ENCODE data around the gene BOK. TPM values are rescaled to one million over a fixed set of nuclear protein-coding genes. Genes with fewer than 3 reads are reported as not detected.
"Not testable (repeated sequence)": the region's sequence is repeated elsewhere in the genome, so short reads cannot be mapped to it uniquely, and the experiment has no call there.

Gene BOK
- polyA plus RNA-seq, 3 donors: 0.05 TPM; not detected in 2

GRCh38 chr2:241584436-241584835 lies 25.9 kb downstream of the BOK start:
- no peaks in the 10 kb centered on the region for H3K4me1 ChIP-seq (ENCODE audit: control insufficient read depth in 1 of 2, insufficient read depth in 2 of 2, low read length in 2 of 2)
- no peak overlapping the region for H3K4me3 Mint-ChIP-seq
- H3K36me3 Mint-ChIP-seq: peaks cover 60 to 76% of the 10 kb centered on the region in 2 donors
- no peak for DNase-seq
- no peak overlapping the region for H3K4me2 ChIP-seq (replicated peaks; ENCODE audit: extremely low read depth, low read length, poor library complexity, severe bottlenecking)
- whole genome bisulfite sequencing (ENCODE audit: insufficient coverage): 96% methylated on average over 12 of the region's 12 CpGs
- H4K20me1 ChIP-seq (ENCODE audit: insufficient read depth, low read length): no peaks in the 10 kb centered on the region
- H3K27me3 Mint-ChIP-seq (ENCODE audit: low read depth in 3 of 3): no peaks in the 10 kb centered on the region
- H3K4me1 Mint-ChIP-seq: no peaks in the 10 kb centered on the region
- H3K4me3 ChIP-seq (replicated peaks in 1 of 3; ENCODE audit: low read depth in 2 of 3, low read length in 3 of 3): no peak overlapping the region
- peaks cover 40 to 78% (median 65%) of the 10 kb centered on the region in 7 donors for H3K9me3 Mint-ChIP-seq
- no peaks in the 10 kb centered on the region for H3K79me2 ChIP-seq (ENCODE audit: insufficient read depth, low read length)
- peaks cover 22 to 76% of the 10 kb centered on the region in 2 donors for H3K36me3 ChIP-seq (replicated peaks in 1 of 2; ENCODE audit: control insufficient read depth in 1 of 2, insufficient read depth in 2 of 2, low read length in 2 of 2)
- H2AFZ ChIP-seq (ENCODE audit: insufficient read depth, low read depth, low read length, poor library complexity, severe bottlenecking): no peak overlapping the region
- H3K27me3 ChIP-seq (ENCODE audit: control insufficient read depth in 2 of 2, insufficient read depth in 2 of 2, low read length in 2 of 2): no peaks in the 10 kb centered on the region
- no peak overlapping the region for H3K9ac ChIP-seq (ENCODE audit: insufficient read depth, low read length, poor library complexity, severe bottlenecking)
- H3K27ac ChIP-seq (ENCODE audit: low read depth in 1 of 2, low read length in 2 of 2): no peak overlapping the region
- TF ChIP-seq CTCF (IDR thresholded peaks at IDR 0.05): no peak
- H3K27ac Mint-ChIP-seq: no peak overlapping the region
- intact Hi-C loops (cut with micrococcal nuclease): no loop called here
- H3K9me3 ChIP-seq (replicated peaks in 1 of 2; ENCODE audit: control insufficient read depth in 1 of 2, insufficient read depth in 1 of 2, low read length in 2 of 2): peaks cover 50 to 77% of the 10 kb centered on the region in 2 donors

- Histone ChIP-seq H3K79me2 (ENCODE audit: insufficient read depth, low read length) (no peaks in the 10 kb centered on the region), H3K9me3 (replicated peaks in 1 of 2; ENCODE audit: control insufficient read depth in 1 of 2, insufficient read depth in 1 of 2, low read length in 2 of 2) (peaks cover 50 to 61% of the 10 kb centered on the region in 2 donors), H3K4me3 (replicated peaks in 1 of 3; ENCODE audit: low read depth in 2 of 3, low read length in 3 of 3) (no peak overlapping the region), H3K9ac (ENCODE audit: insufficient read depth, low read length, poor library complexity, severe bottlenecking) (no peak overlapping the region), H3K4me1 (ENCODE audit: control insufficient read depth in 1 of 2, insufficient read depth in 2 of 2, low read length in 2 of 2) (no peaks in the 10 kb centered on the region), H4K20me1 (ENCODE audit: insufficient read depth, low read length) (no peaks in the 10 kb centered on the region), H3K27ac (ENCODE audit: low read depth in 1 of 2, low read length in 2 of 2) (no peak overlapping the region), H3K27me3 (ENCODE audit: control insufficient read depth in 2 of 2, insufficient read depth in 2 of 2, low read length in 2 of 2) (no peaks in the 10 kb centered on the region), H3K4me2 (replicated peaks; ENCODE audit: extremely low read depth, low read length, poor library complexity, severe bottlenecking) (no peak overlapping the region), H3K36me3 (replicated peaks in 1 of 2; ENCODE audit: control insufficient read depth in 1 of 2, insufficient read depth in 2 of 2, low read length in 2 of 2) (peaks cover 22 to 84% of the 10 kb centered on the region in 2 donors), H2AFZ (ENCODE audit: insufficient read depth, low read depth, low read length, poor library complexity, severe bottlenecking) (no peak overlapping the region)
- TF ChIP-seq CTCF (IDR thresholded peaks at IDR 0.05): no peak
- H3K4me1 Mint-ChIP-seq: no peaks in the 10 kb centered on the region
- no peak overlapping the region for H3K4me3 Mint-ChIP-seq
- intact Hi-C loops (cut with micrococcal nuclease): no loop called here
- peaks cover 61 to 67% of the 10 kb centered on the region in 2 donors for H3K36me3 Mint-ChIP-seq
- no peak overlapping the region for H3K27ac Mint-ChIP-seq
- DNase-seq: no peak
- 94% methylated on average over 2 of the region's 2 CpGs for WGBS (ENCODE audit: insufficient coverage)
- H3K27me3 Mint-ChIP-seq (ENCODE audit: low read depth in 3 of 3): no peaks in the 10 kb centered on the region
- H3K9me3 Mint-ChIP-seq: peaks cover 33 to 68% (median 58%) of the 10 kb centered on the region in 7 donors
Measured at GRCh38 chr2:241586564-241587264, 28.2 kb downstream of the BOK start.

- H3K4me1 Mint-ChIP-seq; H3K27ac ChIP-seq (ENCODE audit: low read depth in 1 of 2, low read length in 2 of 2); H3K4me3 ChIP-seq (replicated peaks in 1 of 3; ENCODE audit: low read depth in 2 of 3, low read length in 3 of 3); H3K9ac ChIP-seq (ENCODE audit: insufficient read depth, low read length, poor library complexity, severe bottlenecking); DNase-seq; H2AFZ ChIP-seq (ENCODE audit: insufficient read depth, low read depth, low read length, poor library complexity, severe bottlenecking); H3K4me2 ChIP-seq (replicated peaks; ENCODE audit: extremely low read depth, low read length, poor library complexity, severe bottlenecking); H4K20me1 ChIP-seq (ENCODE audit: insufficient read depth, low read length); H3K27me3 Mint-ChIP-seq (ENCODE audit: low read depth in 3 of 3); H3K4me3 Mint-ChIP-seq; H3K79me2 ChIP-seq (ENCODE audit: insufficient read depth, low read length); intact Hi-C loops (cut with micrococcal nuclease); H3K27me3 ChIP-seq (ENCODE audit: control insufficient read depth in 2 of 2, insufficient read depth in 2 of 2, low read length in 2 of 2); H3K4me1 ChIP-seq (ENCODE audit: control insufficient read depth in 1 of 2, insufficient read depth in 2 of 2, low read length in 2 of 2): not testable (repeated sequence)
- WGBS (ENCODE audit: insufficient coverage): 96% methylated on average over 17 of the region's 17 CpGs
- H3K9me3 ChIP-seq (replicated peaks in 1 of 2; ENCODE audit: control insufficient read depth in 1 of 2, insufficient read depth in 1 of 2, low read length in 2 of 2): peaks cover 29 to 31% of the 10 kb centered on the region in 2 donors
- peaks cover 47 to 60% of the 10 kb centered on the region in 2 donors for H3K36me3 Mint-ChIP-seq
- H3K36me3 ChIP-seq (replicated peaks in 1 of 2; ENCODE audit: control insufficient read depth in 1 of 2, insufficient read depth in 2 of 2, low read length in 2 of 2): peaks cover 13 to 80% of the 10 kb centered on the region in 2 donors
- peak overlapping the region in 2 of 7 donors; percentile 21 to 79 for H3K27ac Mint-ChIP-seq
- peaks cover 26 to 44% (median 39%) of the 10 kb centered on the region in 7 donors for H3K9me3 Mint-ChIP-seq
Measured at GRCh38 chr2:241589863-241590262, 31.3 kb downstream of the BOK start.
